Neural cell (in vitro differentiated cells): ENCODE data around the gene KDM2A. TPM values are rescaled to one million over a fixed set of nuclear protein-coding genes. Genes with fewer than 3 reads are reported as not detected.

Source experiments
- H2AFZ ChIP-seq: fragments of 200-600, 300-800 bp; sonication (generic), shearing (Covaris generic); 2 replicates; pipeline ENCODE4 v1.6.0; 2014; ENCODE audit warnings: low read depth, mild to moderate bottlenecking, antibody characterized with exemption, low read length, moderate library complexity
- H3F3A ChIP-seq: fragments of 200-600 bp; shearing (Covaris generic); 2 replicates; pipeline ENCODE4 v1.6.1; 2016; ENCODE audit warnings: mild to moderate bottlenecking, moderate library complexity, mixed read lengths, antibody characterized with exemption, low read length; ENCODE audit not compliant: insufficient read depth, poor library complexity, severe bottlenecking
- H3K27ac ChIP-seq: fragments of 200-600, 300-800 bp; sonication (generic), shearing (Covaris generic); 2 replicates; pipeline ENCODE4 v1.5.1; 2014; ENCODE audit warnings: mild to moderate bottlenecking, low read length, moderate library complexity
- H3K27me3 ChIP-seq: fragments of 300-800, 200-600 bp; sonication (generic), shearing (Covaris generic); 2 replicates; pipeline ENCODE4 v1.6.0; 2014; ENCODE audit warnings: mild to moderate bottlenecking, low read depth, low read length, moderate library complexity; ENCODE audit not compliant: insufficient read depth
- H3K36me3 ChIP-seq: fragments of 300-800, 200-600 bp; sonication (generic), shearing (Covaris generic); 2 replicates; pipeline ENCODE4 v1.5.1; 2014; ENCODE audit warnings: mild to moderate bottlenecking, antibody characterized with exemption, low read length, moderate library complexity; ENCODE audit not compliant: insufficient read depth
- H3K4me2 ChIP-seq: fragments of 300-800, 200-600 bp; sonication (generic), shearing (Covaris generic); 2 replicates; pipeline ENCODE4 v1.6.0; 2014; ENCODE audit warnings: mild to moderate bottlenecking, low read length
- H3K4me3 ChIP-seq: fragments of 300-800, 200-600 bp; sonication (generic), shearing (Covaris generic); 2 replicates; pipeline ENCODE4 v1.5.1; 2014; ENCODE audit warnings: mild to moderate bottlenecking, low read length, moderate library complexity
- H3K79me2 ChIP-seq: fragments of 200-600 bp; shearing (Covaris generic); replicated peaks from 2 replicates; pipeline ENCODE4 v1.6.0; 2014; ENCODE audit warnings: mild to moderate bottlenecking, low read length, moderate library complexity; ENCODE audit not compliant: insufficient read depth
- H3K9ac ChIP-seq: fragments of 300-800, 200-600 bp; sonication (generic), shearing (Covaris generic); 2 replicates; pipeline ENCODE4 v1.6.1; 2016; ENCODE audit warnings: mild to moderate bottlenecking, low read length, mixed read lengths
- H3K9me2 ChIP-seq: fragments of 200-600 bp; shearing (Covaris generic); 2 replicates; pipeline ENCODE4 v1.6.1; 2016; ENCODE audit warnings: mild to moderate bottlenecking, low read length, mixed read lengths; ENCODE audit not compliant: insufficient read depth
- H3K9me3 ChIP-seq: fragments of 200-600, 300-800 bp; sonication (generic), shearing (Covaris generic); 2 replicates; pipeline ENCODE4 v1.6.1; 2016; ENCODE audit warnings: mild to moderate bottlenecking, mixed run types, low read length, moderate library complexity, mixed read lengths
- H4K20me1 ChIP-seq: fragments of 200-600 bp; shearing (Covaris generic); 2 replicates; pipeline ENCODE4 v1.6.1; 2016; ENCODE audit warnings: mild to moderate bottlenecking, mixed run types; ENCODE audit not compliant: insufficient read depth
- EP300 ChIP-seq: fragments of 450-650 bp; conservative IDR thresholded peaks from 2 replicates; pipeline ENCODE4 v1.6.1; 2014; ENCODE audit warnings: antibody characterized with exemption, mild to moderate bottlenecking, moderate library complexity; ENCODE audit not compliant: poor library complexity, severe bottlenecking
- EZH2 ChIP-seq: fragments of 200-600, 300-800 bp; shearing (Covaris generic), sonication (generic); IDR thresholded peaks from 2 replicates; pipeline ENCODE4 v1.6.1; 2014; ENCODE audit warnings: antibody characterized with exemption, low read length, borderline replicate concordance, mild to moderate bottlenecking; ENCODE audit not compliant: insufficient read depth, poor library complexity, severe bottlenecking
- MXI1 ChIP-seq: fragments of 450-650 bp; conservative IDR thresholded peaks from 2 replicates; pipeline ENCODE4 v1.6.1; 2014; ENCODE audit warnings: antibody characterized with exemption, mild to moderate bottlenecking; ENCODE audit not compliant: poor library complexity, severe bottlenecking
- POLR2AphosphoS5 ChIP-seq: IDR thresholded peaks from 2 replicates; pipeline ENCODE4 v1.6.1; 2012
- RAD21 ChIP-seq: fragments of 450-650 bp; conservative IDR thresholded peaks from 2 replicates; pipeline ENCODE4 v1.6.1; 2014; ENCODE audit warnings: antibody characterized with exemption, mild to moderate bottlenecking, moderate library complexity
- SMC3 ChIP-seq: fragments of 450-650 bp; conservative IDR thresholded peaks from 2 replicates; pipeline ENCODE4 v1.6.1; 2014; ENCODE audit warnings: antibody characterized with exemption, mild to moderate bottlenecking, moderate library complexity; ENCODE audit not compliant: poor library complexity
- TAF1 ChIP-seq: IDR thresholded peaks from 2 replicates; pipeline ENCODE4 v1.6.1; 2012; ENCODE audit warnings: low read depth
- polyA plus RNA-seq: library from polyadenylated mRNA; depleted of rRNA; stranded (reverse); fragments of >200 nt; gene quantifications from 2 replicates; pipeline ENCODE4 v1.2.3, GENCODE V29; 2014
- TF ChIP-seq, protein P1 (sequence below): fragments of 450-650 bp; IDR thresholded peaks from 2 replicates; pipeline ENCODE4 v1.5.1; 2014; ENCODE audit warnings: antibody characterized with exemption, mild to moderate bottlenecking, moderate library complexity; ENCODE audit not compliant: poor library complexity, severe bottlenecking
- TF ChIP-seq, protein P2 (sequence below): IDR thresholded peaks from 2 replicates; pipeline ENCODE4 v1.6.1; 2012; ENCODE audit warnings: borderline replicate concordance

KDM2A gene
- polyA plus RNA-seq, 1 donor from 2014 or later: 12.4 TPM

DNA sequence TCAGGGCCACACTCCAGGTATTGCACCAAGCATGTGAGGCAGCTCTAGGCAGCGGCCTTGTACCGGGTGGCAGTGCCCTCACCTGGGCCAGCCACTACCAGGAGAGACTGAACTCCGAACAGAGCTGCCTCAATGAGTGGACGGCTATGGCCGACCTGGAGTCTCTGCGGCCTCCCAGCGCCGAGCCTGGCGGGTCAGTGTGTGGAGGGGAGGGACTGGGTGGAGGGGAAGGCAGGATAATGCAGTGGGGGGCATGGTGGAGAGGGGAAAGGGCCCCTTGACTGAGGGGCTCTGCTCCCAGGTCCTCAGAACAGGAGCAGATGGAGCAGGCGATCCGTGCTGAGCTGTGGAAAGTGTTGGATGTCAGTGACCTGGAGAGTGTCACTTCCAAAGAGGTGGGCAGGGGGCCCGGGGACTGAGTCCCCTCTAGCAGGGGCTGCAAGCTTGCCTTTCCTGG lies 188.5 kb downstream of the KDM2A start:
- no peaks in the 10 kb centered on the region for H3K9me3 ChIP-seq

More for the DNA sequence above, 188.5 kb downstream of the KDM2A start:
- no peaks in the 10 kb centered on the region for H3F3A ChIP-seq
- no peaks in the 10 kb centered on the region for H4K20me1 ChIP-seq
- H3K4me2 ChIP-seq: no peak overlapping the region
- H3K27ac ChIP-seq: no peak overlapping the region
- no peaks in the 10 kb centered on the region for H3K79me2 ChIP-seq
- no peak overlapping the region for H3K4me3 ChIP-seq
- TF ChIP-seq, protein P1, sequence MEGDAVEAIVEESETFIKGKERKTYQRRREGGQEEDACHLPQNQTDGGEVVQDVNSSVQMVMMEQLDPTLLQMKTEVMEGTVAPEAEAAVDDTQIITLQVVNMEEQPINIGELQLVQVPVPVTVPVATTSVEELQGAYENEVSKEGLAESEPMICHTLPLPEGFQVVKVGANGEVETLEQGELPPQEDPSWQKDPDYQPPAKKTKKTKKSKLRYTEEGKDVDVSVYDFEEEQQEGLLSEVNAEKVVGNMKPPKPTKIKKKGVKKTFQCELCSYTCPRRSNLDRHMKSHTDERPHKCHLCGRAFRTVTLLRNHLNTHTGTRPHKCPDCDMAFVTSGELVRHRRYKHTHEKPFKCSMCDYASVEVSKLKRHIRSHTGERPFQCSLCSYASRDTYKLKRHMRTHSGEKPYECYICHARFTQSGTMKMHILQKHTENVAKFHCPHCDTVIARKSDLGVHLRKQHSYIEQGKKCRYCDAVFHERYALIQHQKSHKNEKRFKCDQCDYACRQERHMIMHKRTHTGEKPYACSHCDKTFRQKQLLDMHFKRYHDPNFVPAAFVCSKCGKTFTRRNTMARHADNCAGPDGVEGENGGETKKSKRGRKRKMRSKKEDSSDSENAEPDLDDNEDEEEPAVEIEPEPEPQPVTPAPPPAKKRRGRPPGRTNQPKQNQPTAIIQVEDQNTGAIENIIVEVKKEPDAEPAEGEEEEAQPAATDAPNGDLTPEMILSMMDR: no peak
- no peak for TF ChIP-seq SMC3
- TF ChIP-seq TAF1: no peak
- TF ChIP-seq, protein P2, sequence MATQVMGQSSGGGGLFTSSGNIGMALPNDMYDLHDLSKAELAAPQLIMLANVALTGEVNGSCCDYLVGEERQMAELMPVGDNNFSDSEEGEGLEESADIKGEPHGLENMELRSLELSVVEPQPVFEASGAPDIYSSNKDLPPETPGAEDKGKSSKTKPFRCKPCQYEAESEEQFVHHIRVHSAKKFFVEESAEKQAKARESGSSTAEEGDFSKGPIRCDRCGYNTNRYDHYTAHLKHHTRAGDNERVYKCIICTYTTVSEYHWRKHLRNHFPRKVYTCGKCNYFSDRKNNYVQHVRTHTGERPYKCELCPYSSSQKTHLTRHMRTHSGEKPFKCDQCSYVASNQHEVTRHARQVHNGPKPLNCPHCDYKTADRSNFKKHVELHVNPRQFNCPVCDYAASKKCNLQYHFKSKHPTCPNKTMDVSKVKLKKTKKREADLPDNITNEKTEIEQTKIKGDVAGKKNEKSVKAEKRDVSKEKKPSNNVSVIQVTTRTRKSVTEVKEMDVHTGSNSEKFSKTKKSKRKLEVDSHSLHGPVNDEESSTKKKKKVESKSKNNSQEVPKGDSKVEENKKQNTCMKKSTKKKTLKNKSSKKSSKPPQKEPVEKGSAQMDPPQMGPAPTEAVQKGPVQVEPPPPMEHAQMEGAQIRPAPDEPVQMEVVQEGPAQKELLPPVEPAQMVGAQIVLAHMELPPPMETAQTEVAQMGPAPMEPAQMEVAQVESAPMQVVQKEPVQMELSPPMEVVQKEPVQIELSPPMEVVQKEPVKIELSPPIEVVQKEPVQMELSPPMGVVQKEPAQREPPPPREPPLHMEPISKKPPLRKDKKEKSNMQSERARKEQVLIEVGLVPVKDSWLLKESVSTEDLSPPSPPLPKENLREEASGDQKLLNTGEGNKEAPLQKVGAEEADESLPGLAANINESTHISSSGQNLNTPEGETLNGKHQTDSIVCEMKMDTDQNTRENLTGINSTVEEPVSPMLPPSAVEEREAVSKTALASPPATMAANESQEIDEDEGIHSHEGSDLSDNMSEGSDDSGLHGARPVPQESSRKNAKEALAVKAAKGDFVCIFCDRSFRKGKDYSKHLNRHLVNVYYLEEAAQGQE: no peak
- TF ChIP-seq POLR2AphosphoS5: no peak
- TF ChIP-seq EZH2: no peak
- no peak for TF ChIP-seq EP300
- TF ChIP-seq MXI1: no peak
- TF ChIP-seq RAD21: no peak
- H3K36me3 ChIP-seq: no peaks in the 10 kb centered on the region
- no peak overlapping the region for H3K9ac ChIP-seq
- H3K9me2 ChIP-seq: no peaks in the 10 kb centered on the region
- H3K27me3 ChIP-seq: peaks cover 16% of the 10 kb centered on the region
- no peak overlapping the region for H2AFZ ChIP-seq

Other genes starting within 250 kb of the KDM2A start
- 7.1 and 8.9 TPM in 2 replicates for gene PC, start 160.9 kb upstream of the KDM2A start, polyA plus RNA-seq
- not detected in 2 replicates for gene C11orf86, start 144.0 kb upstream of the KDM2A start, polyA plus RNA-seq
- gene SYT12, start 96.1 kb upstream of the KDM2A start, polyA plus RNA-seq: 2.1 and 2.3 TPM in 2 replicates
- gene RHOD, start 62.4 kb upstream of the KDM2A start, polyA plus RNA-seq: 0.28 TPM in 1 of 2 replicates, not detected in the other
- 47.3 and 59.1 TPM in 2 replicates for gene GRK2, start 147.2 kb downstream of the KDM2A start, polyA plus RNA-seq
- 93.5 and 111 TPM in 2 replicates for gene ANKRD13D, start 170.0 kb downstream of the KDM2A start, polyA plus RNA-seq
- gene SSH3, start 184.3 kb downstream of the KDM2A start, polyA plus RNA-seq: 0.89 and 1.4 TPM in 2 replicates
- 6.0 and 6.8 TPM in 2 replicates for gene POLD4, start 234.3 kb downstream of the KDM2A start, polyA plus RNA-seq